Measurements from ENCODE around the gene PRPF40B.

GRCh38 chr12:49577589-49578315 lies 45.6 kb upstream of the PRPF40B start:
- TF ChIP-seq CTCF (IDR thresholded peaks at IDR 0.05; ENCODE audit: low read depth, low read length), result no peak
- TF ChIP-seq POLR2A (IDR thresholded peaks at IDR 0.05; ENCODE audit: extremely low read depth, insufficient read length), result no peak
- TF ChIP-seq MAX (IDR thresholded peaks at IDR 0.05; ENCODE audit: low read depth, low read length), result no peak
